ENCODE data around the gene FBN2. TPM values are rescaled to one million over a fixed set of nuclear protein-coding genes. Genes with fewer than 3 reads are reported as not detected.

Gene FBN2
- total RNA-seq, 1 donor from 2014 or later = 186 TPM

GRCh38 chr5:128335339-128335738, 202.7 kb downstream of the FBN2 start:
- Mint-ChIP-seq H3K36me3 (peaks cover 37% of the 10 kb centered on the region), H3K4me1 (ENCODE audit: unreplicated experiment) (no peaks in the 10 kb centered on the region), H3K9me3 (no peaks in the 10 kb centered on the region), H3K27ac (no peak overlapping the region), H3K27me3 (no peaks in the 10 kb centered on the region), H3K4me3 (no peak overlapping the region)
- DNase-seq (ENCODE audit: extremely low spot score, unreplicated experiment) = no peak
- TF ChIP-seq CTCF (conservative IDR thresholded peaks at IDR 0.05) = no peak

DNA sequence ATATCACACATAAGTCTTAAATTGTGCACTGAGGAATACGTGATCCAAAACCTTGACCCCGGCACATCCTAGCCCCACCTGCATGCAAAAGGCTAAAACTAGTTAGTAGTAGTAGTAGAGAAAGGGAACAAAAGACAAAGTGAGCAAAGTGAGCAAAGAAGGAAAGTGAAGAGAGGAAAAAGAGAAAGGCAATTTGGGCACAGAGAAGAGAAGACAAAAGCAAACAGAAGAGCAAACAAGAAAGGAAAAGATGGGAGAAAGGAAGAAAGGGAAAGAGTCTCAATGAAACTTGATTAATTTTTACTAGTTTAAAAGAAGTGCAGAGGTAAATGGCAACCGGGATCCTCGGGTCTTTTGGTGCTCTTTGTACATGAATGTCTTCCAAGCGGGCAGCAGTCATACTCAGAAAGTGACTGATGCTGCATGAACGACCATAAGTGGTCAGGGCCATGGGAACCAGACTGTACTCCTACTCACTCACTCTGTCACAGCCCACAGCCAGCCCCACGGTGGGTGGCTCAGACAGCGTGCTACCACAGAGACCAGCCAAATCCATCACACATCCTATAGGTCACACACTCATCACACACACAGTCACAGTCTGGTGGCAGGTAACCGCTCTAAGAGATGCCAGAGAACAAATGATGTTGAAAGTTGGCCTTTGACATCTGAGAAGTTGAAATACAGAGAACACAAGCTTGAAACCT, 203.9 kb downstream of the FBN2 start:
- no peaks in the 10 kb centered on the region for H3K9me3 Mint-ChIP-seq
- H3K27ac Mint-ChIP-seq = no peak overlapping the region
- DNase-seq (ENCODE audit: extremely low spot score, unreplicated experiment) = no peak
- no peaks in the 10 kb centered on the region for H3K4me1 Mint-ChIP-seq (ENCODE audit: unreplicated experiment)
- no peaks in the 10 kb centered on the region for H3K27me3 Mint-ChIP-seq
- no peak overlapping the region for H3K4me3 Mint-ChIP-seq
- no peak for TF ChIP-seq CTCF (conservative IDR thresholded peaks at IDR 0.05)
- H3K36me3 Mint-ChIP-seq = peaks cover 40% of the 10 kb centered on the region

GRCh38 chr5:128331261-128331660, 206.8 kb downstream of the FBN2 start:
- H3K36me3 Mint-ChIP-seq = peaks cover 55% of the 10 kb centered on the region
- H3K27ac Mint-ChIP-seq = no peak overlapping the region
- TF ChIP-seq CTCF (conservative IDR thresholded peaks at IDR 0.05) = no peak

DNA sequence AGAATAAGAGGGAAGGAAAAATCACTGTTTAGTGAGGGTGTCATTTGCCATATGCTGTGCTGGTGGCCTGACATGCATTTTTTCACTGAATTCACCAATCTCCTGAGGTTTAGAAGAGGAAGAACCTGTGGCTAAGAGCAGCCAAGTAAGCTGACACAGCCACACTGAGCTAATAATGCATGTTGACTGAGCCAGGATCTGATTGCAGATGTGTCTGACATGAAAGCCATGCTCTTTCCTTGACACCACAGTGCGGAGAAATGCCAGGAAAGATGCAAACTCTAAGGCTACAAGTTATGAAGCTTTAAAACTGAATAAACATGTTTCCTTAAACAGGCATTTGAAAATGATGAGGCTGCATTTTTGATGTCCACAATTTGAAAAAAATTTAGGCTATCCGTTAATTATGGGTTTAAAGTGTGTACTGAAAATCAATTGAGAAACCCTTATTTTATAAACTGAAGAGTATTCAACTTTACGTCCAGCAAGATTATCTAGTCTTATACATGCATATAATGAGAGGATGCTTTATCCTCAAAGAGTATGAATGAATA, 208.6 kb downstream of the FBN2 start:
- Mint-ChIP-seq H3K27ac (no peak overlapping the region), H3K36me3 (peaks cover 66% of the 10 kb centered on the region), H3K4me3 (no peak overlapping the region), H3K27me3 (no peaks in the 10 kb centered on the region), H3K4me1 (ENCODE audit: unreplicated experiment) (no peaks in the 10 kb centered on the region), H3K9me3 (no peaks in the 10 kb centered on the region)
- no peak for DNase-seq (ENCODE audit: extremely low spot score, unreplicated experiment)
- no peak for TF ChIP-seq CTCF (conservative IDR thresholded peaks at IDR 0.05)

More at GRCh38 chr5:128331261-128331660, 206.8 kb downstream of the FBN2 start:
- Mint-ChIP-seq H3K27me3 (no peaks in the 10 kb centered on the region), H3K4me3 (no peak overlapping the region), H3K4me1 (ENCODE audit: unreplicated experiment) (no peaks in the 10 kb centered on the region), H3K9me3 (no peaks in the 10 kb centered on the region)
- no peak for DNase-seq (ENCODE audit: extremely low spot score, unreplicated experiment)

DNA sequence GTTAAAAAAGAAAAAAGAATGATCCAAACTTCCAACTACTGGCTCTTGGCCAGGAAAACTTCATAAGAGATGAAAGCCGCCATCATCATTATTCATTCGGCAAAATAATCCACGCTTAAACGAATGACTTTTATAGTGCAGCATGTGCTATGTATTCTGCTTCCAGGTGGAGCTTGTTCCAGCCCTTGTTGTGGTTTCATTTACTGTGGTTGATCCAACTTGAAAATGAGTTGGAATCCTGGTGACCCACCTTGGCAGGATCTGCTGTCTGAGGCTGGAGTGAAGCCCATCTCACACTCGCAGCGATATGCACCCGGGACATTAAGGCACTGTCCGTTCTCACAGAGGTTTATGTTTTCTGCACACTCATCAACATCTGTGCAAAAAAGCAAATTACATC, 209.6 kb downstream of the FBN2 start:
- Mint-ChIP-seq H3K4me3 (no peak overlapping the region), H3K9me3 (no peaks in the 10 kb centered on the region), H3K4me1 (ENCODE audit: unreplicated experiment) (no peaks in the 10 kb centered on the region), H3K27me3 (no peaks in the 10 kb centered on the region), H3K27ac (no peak overlapping the region), H3K36me3 (peaks cover 68% of the 10 kb centered on the region)
- no peak for DNase-seq (ENCODE audit: extremely low spot score, unreplicated experiment)
- TF ChIP-seq CTCF (conservative IDR thresholded peaks at IDR 0.05) = no peak

Data from type B pancreatic cell (in vitro differentiated cells).